ENCODE data around the gene AARS2. TPM values are rescaled to one million over a fixed set of nuclear protein-coding genes. Genes with fewer than 3 reads are reported as not detected.
"Not testable (repeated sequence)": the region's sequence is repeated elsewhere in the genome, so short reads cannot be mapped to it uniquely, and the experiment has no call there.

Gene AARS2
- total and polyA plus RNA-seq, 7 donors, result 1.4 to 9.7 (median 6.7) TPM

- TF ChIP-seq, protein P1, sequence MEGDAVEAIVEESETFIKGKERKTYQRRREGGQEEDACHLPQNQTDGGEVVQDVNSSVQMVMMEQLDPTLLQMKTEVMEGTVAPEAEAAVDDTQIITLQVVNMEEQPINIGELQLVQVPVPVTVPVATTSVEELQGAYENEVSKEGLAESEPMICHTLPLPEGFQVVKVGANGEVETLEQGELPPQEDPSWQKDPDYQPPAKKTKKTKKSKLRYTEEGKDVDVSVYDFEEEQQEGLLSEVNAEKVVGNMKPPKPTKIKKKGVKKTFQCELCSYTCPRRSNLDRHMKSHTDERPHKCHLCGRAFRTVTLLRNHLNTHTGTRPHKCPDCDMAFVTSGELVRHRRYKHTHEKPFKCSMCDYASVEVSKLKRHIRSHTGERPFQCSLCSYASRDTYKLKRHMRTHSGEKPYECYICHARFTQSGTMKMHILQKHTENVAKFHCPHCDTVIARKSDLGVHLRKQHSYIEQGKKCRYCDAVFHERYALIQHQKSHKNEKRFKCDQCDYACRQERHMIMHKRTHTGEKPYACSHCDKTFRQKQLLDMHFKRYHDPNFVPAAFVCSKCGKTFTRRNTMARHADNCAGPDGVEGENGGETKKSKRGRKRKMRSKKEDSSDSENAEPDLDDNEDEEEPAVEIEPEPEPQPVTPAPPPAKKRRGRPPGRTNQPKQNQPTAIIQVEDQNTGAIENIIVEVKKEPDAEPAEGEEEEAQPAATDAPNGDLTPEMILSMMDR (IDR thresholded peaks at IDR 0.05), result no peak
- Histone ChIP-seq H3K36me3 (no peaks in the 10 kb centered on the region), H3K27me3 (no peaks in the 10 kb centered on the region), H3K4me3 (no peak overlapping the region), H3K9me3 (no peaks in the 10 kb centered on the region), H3K27ac (no peak overlapping the region), H3K4me1 (no peaks in the 10 kb centered on the region)
- intact Hi-C loops (cut with DNase I), result no loop called here
- DNase-seq, result no peak
- 68 to 93% methylated on average over 4 of the region's 4 CpGs for WGBS, 2 donors
Observed at GRCh38 chr6:44355640-44356039, 42.5 kb upstream of the AARS2 start.

GRCh38 chr6:44353336-44353735 is 40.2 kb upstream of the AARS2 start:
- no peaks in the 10 kb centered on the region for H3K27me3 ChIP-seq
- no peaks in the 10 kb centered on the region for H3K9me3 ChIP-seq
- no peak overlapping the region for H3K4me3 ChIP-seq
- DNase-seq, result no peak
- WGBS, 2 donors, result 9 to 53% methylated on average over 2 of the region's 2 CpGs
- H3K27ac ChIP-seq, result no peak overlapping the region
- TF ChIP-seq POLR2A (IDR thresholded peaks at IDR 0.05) (no peak), POLR2AphosphoS5 (IDR thresholded peaks at IDR 0.05) (no peak), EP300 (IDR thresholded peaks at IDR 0.05) (no peak)
- TF ChIP-seq, protein P1 (IDR thresholded peaks at IDR 0.05), result no peak
- H3K36me3 ChIP-seq, result no peaks in the 10 kb centered on the region
- no peaks in the 10 kb centered on the region for H3K4me1 ChIP-seq
- intact Hi-C loops (cut with DNase I), result no loop called here

DNA sequence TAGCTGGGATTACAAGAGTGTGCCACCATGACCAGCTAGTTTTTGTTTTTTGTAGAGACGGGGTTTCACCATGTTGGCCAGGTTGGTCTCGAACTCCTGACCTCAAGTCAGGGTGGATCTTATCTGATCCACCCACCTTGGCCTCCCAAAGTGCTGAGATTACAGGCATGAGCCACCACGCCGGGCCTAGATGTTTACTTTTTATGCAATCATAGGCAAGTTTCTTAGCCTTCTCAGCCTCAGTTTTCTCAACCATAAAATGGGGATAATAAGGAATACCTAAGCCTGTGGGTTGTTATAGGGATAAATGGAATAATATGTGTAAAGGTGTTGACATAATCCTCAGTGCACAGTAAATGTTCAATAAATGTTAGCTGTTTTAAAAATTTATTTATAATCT is 39.1 kb upstream of the AARS2 start:
- DNase-seq, result no peak
- H3K36me3 ChIP-seq, result no peaks in the 10 kb centered on the region
- TF ChIP-seq POLR2AphosphoS5 (IDR thresholded peaks at IDR 0.05), result no peak
- TF ChIP-seq, protein P1 (IDR thresholded peaks at IDR 0.05), result no peak
- H3K27ac ChIP-seq, result no peak overlapping the region
- WGBS, 2 donors, result 68 to 87% methylated on average over 4 of the region's 4 CpGs
- H3K27me3 ChIP-seq, result no peaks in the 10 kb centered on the region
- no peak overlapping the region for H3K4me3 ChIP-seq
- intact Hi-C loops (cut with DNase I), result no loop called here
- no peaks in the 10 kb centered on the region for H3K4me1 ChIP-seq
- no peaks in the 10 kb centered on the region for H3K9me3 ChIP-seq

DNA sequence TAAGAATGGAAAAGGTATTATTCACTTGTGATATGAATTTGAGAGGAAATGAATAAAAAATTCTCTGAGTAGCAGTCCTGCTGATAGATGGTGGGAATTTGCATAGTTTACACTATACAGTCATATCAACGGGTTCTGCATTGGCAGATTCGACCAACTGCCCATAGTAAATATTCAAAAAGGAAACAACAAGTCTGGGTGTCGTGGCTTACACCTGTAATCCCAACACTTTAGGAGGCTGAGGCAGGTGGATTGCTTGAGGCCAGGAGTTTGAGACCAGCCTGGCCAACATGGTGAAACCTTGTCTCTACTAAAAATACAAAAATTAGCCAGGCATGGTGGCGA is 37.5 kb upstream of the AARS2 start:
- H3K9me3 ChIP-seq; H3K4me3 ChIP-seq; DNase-seq; H3K4me1 ChIP-seq; H3K27ac ChIP-seq; H3K36me3 ChIP-seq; H3K27me3 ChIP-seq; intact Hi-C loops (cut with DNase I): not testable (repeated sequence)
- WGBS, 2 donors, result 65 to 76% methylated on average over 4 of the region's 4 CpGs

DNA sequence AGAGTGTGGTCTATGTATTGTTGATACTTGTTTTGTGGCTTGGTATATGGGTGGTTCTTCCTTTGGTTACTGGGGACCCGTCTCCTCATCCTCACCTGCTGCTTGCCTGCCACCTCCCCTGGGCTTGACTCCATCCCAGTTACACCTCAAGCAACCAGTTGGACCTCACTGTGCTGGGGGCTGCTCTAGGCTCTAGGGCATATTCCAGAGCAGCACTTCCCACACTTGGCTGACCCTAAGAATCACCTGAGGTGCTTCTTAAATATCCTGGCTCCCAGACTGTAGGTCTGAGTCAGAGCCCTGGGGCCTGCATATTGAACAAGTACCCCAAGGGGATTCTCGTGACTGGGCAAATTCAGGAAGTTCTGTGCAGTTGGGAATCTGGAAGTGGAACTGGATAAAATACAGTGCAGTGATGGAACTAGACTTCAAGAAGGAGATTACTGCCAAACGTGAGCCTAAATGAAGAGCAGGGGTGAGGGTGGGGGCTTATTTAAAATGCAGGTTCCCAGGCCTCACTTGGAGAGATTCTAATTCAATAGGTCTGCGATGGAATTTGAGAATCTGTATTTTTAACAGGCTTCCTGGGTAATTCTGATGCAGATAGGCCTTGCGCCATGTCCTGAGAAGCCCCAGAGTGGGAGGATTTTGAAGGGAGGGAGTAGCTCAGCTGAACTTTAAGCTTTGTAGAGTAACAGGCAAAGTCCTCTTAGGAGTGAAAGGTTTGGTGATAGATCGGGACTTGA is 36.9 kb upstream of the AARS2 start:
- 74 to 76% methylated on average over 6 of the region's 6 CpGs for WGBS, 2 donors
- DNase-seq, result no peak
- Histone ChIP-seq H3K36me3 (no peaks in the 10 kb centered on the region), H3K4me3 (no peak overlapping the region), H3K4me1 (no peaks in the 10 kb centered on the region), H3K9me3 (no peaks in the 10 kb centered on the region), H3K27ac (no peak overlapping the region), H3K27me3 (peaks cover 0 to 9% (median 0%) of the 10 kb centered on the region in 3 donors)
- TF ChIP-seq, protein P1 (IDR thresholded peaks at IDR 0.05), result no peak
- TF ChIP-seq EP300 (IDR thresholded peaks at IDR 0.05), result no peak
- no peak for TF ChIP-seq POLR2A (IDR thresholded peaks at IDR 0.05)
- no peak for TF ChIP-seq POLR2AphosphoS5 (IDR thresholded peaks at IDR 0.05)
- intact Hi-C loops (cut with DNase I), result no loop called here

DNA sequence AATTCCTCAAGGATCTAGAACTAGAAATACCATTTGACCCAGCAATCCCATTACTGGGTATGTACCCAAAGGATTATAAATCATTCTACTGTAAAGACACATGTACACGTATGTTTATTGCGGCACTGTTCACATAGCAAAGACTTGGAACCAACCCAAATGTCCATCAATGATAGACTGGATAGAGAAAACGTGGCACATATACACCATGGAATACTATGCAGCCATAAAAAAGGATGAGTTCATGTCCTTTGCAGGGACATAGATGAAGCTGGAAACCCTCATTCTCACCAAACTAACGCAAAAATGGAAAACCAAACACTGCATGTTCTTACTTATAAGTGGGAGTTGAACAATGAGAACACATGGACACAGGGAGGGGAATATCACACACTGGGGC is 33.7 kb upstream of the AARS2 start:
- intact Hi-C loops (cut with DNase I); H3K36me3 ChIP-seq; DNase-seq; H3K9me3 ChIP-seq; H3K4me3 ChIP-seq; H3K4me1 ChIP-seq; H3K27ac ChIP-seq: not testable (repeated sequence)
- H3K27me3 ChIP-seq, result peaks cover 6 to 31% (median 14%) of the 10 kb centered on the region in 3 donors
- 54 to 78% methylated on average over 4 of the region's 4 CpGs for WGBS, 2 donors
